ENCODE data around the gene RPH3AL.
A peak's percentile ranks its signal among the peaks of the same experiment; 100 is the strongest.

- TF ChIP-seq, protein P1, sequence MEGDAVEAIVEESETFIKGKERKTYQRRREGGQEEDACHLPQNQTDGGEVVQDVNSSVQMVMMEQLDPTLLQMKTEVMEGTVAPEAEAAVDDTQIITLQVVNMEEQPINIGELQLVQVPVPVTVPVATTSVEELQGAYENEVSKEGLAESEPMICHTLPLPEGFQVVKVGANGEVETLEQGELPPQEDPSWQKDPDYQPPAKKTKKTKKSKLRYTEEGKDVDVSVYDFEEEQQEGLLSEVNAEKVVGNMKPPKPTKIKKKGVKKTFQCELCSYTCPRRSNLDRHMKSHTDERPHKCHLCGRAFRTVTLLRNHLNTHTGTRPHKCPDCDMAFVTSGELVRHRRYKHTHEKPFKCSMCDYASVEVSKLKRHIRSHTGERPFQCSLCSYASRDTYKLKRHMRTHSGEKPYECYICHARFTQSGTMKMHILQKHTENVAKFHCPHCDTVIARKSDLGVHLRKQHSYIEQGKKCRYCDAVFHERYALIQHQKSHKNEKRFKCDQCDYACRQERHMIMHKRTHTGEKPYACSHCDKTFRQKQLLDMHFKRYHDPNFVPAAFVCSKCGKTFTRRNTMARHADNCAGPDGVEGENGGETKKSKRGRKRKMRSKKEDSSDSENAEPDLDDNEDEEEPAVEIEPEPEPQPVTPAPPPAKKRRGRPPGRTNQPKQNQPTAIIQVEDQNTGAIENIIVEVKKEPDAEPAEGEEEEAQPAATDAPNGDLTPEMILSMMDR (IDR thresholded peaks at IDR 0.05 in 8 of 11, conservative IDR thresholded peaks at IDR 0.05 in 3 of 11), result no peak
- TF ChIP-seq POLR2AphosphoS5 (IDR thresholded peaks at IDR 0.05), result peak; percentile 23 to 56 (median 45)
Measured at GRCh38 chr17:336110-337021, 16.2 kb downstream of the RPH3AL start.
